IMR-90 (cell line): ENCODE data around the gene ERVK3-1. TPM values are rescaled to one million over a fixed set of nuclear protein-coding genes. Genes with fewer than 3 reads are reported as not detected.

Experiments
- ATAC-seq: fragments of 200-7000 bp; cut with Tn5 transposase; 2 replicates; pipeline ENCODE4 v1.9.1; 2020; ENCODE audit warnings: low read depth, mild to moderate bottlenecking, moderate library complexity
- BruUV-seq: library from RNA; stranded (reverse); fragments of 400-500 nt; replicated peaks from 2 replicates; lab custom pipeline; 2021; lab: Mats Ljungman, UMichigan
- CTCF ChIA-PET: fragments of 300-600 bp; formaldehyde crosslinking; extraction: SDS; loops from one replicate; lab custom pipeline; 2021; ENCODE audit warnings: antibody characterized with exemption; lab: Yijun Ruan, JAX
- POLR2A ChIA-PET: fragments of 300-600 bp; sonication (Branson Sonifier 250); formaldehyde crosslinking; loops from one replicate; lab custom pipeline; 2022; ENCODE audit warnings: antibody characterized with exemption; ENCODE audit not compliant: unreplicated experiment; lab: Charles Lee
- DNase-seq: peaks from one replicate; pipeline ENCODE4 v3.0.0; 2013
- H2AFZ ChIP-seq: replicated peaks from 2 replicates; pipeline ENCODE3; 2013; ENCODE audit warnings: low read length, mild to moderate bottlenecking; ENCODE audit not compliant: poor library complexity
- H2AK5ac ChIP-seq: 2 replicates; pipeline ENCODE4 v1.6.1; 2013; ENCODE audit warnings: low read depth, low read length, inconsistent platforms
- H2AK9ac ChIP-seq: replicated peaks from 2 replicates; pipeline ENCODE3; 2013; ENCODE audit warnings: mild to moderate bottlenecking, low read depth, low read length, moderate library complexity; ENCODE audit not compliant: poor library complexity
- H2BK120ac ChIP-seq: 2 replicates; pipeline ENCODE4 v1.6.1; 2013; ENCODE audit warnings: low read depth, low read length, inconsistent platforms
- H2BK15ac ChIP-seq: 3 replicates; pipeline ENCODE4 v1.6.1; 2013; ENCODE audit warnings: low read depth, low read length, inconsistent platforms
- H2BK20ac ChIP-seq: 2 replicates; pipeline ENCODE4 v1.6.1; 2013; ENCODE audit warnings: low read depth, mild to moderate bottlenecking, inconsistent platforms, low read length, moderate library complexity
- H2BK5ac ChIP-seq: 2 replicates; pipeline ENCODE4 v1.6.1; 2013; ENCODE audit warnings: mild to moderate bottlenecking, low read depth, low read length, inconsistent platforms; ENCODE audit not compliant: poor library complexity, severe bottlenecking
- H3K14ac ChIP-seq: replicated peaks from 2 replicates; pipeline ENCODE4 v1.6.1; 2013; ENCODE audit warnings: low read depth, low read length, inconsistent platforms
- H3K18ac ChIP-seq: 2 replicates; pipeline ENCODE4 v1.6.1; 2013; ENCODE audit warnings: low read depth, low read length, control low read depth
- H3K23ac ChIP-seq: 2 replicates; pipeline ENCODE4 v1.6.1; 2013; ENCODE audit warnings: low read depth, low read length, inconsistent platforms
- H3K27ac ChIP-seq: 2 replicates; pipeline ENCODE4 v1.5.1; 2013; ENCODE audit warnings: mild to moderate bottlenecking, control low read depth, low read length; ENCODE audit not compliant: insufficient read depth
- H3K27me3 ChIP-seq: 2 replicates; pipeline ENCODE4 v1.6.1; 2013; ENCODE audit warnings: low read length; ENCODE audit not compliant: control insufficient read depth, insufficient read depth
- H3K36me3 ChIP-seq: 2 replicates; pipeline ENCODE4 v1.6.1; 2013; ENCODE audit warnings: low read length, mixed read lengths; ENCODE audit not compliant: control insufficient read depth, insufficient read depth
- H3K4ac ChIP-seq: 2 replicates; pipeline ENCODE4 v1.6.1; 2013; ENCODE audit warnings: low read depth, low read length, inconsistent platforms
- H3K4me1 ChIP-seq: 2 replicates; pipeline ENCODE4 v1.6.1; 2013; ENCODE audit warnings: low read length, mixed read lengths; ENCODE audit not compliant: control insufficient read depth, insufficient read depth
- H3K4me2 ChIP-seq: 2 replicates; pipeline ENCODE4 v1.6.1; 2013; ENCODE audit warnings: low read depth, mild to moderate bottlenecking, control low read depth, low read length, moderate library complexity
- H3K4me3 ChIP-seq: 2 replicates; pipeline ENCODE4 v1.5.1; 2013; ENCODE audit warnings: low read depth, mild to moderate bottlenecking, control low read depth, low read length, moderate library complexity; ENCODE audit not compliant: insufficient read depth
- H3K56ac ChIP-seq: 2 replicates; pipeline ENCODE4 v1.6.1; 2013; ENCODE audit warnings: low read length, inconsistent platforms; ENCODE audit not compliant: insufficient read depth; ENCODE audit errors: extremely low read depth
- H3K79me1 ChIP-seq, 2 experiments: 2 replicates each; pipeline ENCODE4 v1.6.1; 2013; ENCODE audit warnings: low read length in 2 of 2, inconsistent platforms in 1 of 2, low read depth in 1 of 2
- H3K9ac ChIP-seq: 2 replicates; pipeline ENCODE4 v1.6.1; 2013; ENCODE audit warnings: low read depth, low read length, control low read depth
- H3K9me1 ChIP-seq: 2 replicates; pipeline ENCODE4 v1.6.1; 2013; ENCODE audit warnings: low read length, inconsistent platforms; ENCODE audit not compliant: insufficient read depth
- H3K9me3 ChIP-seq: 2 replicates; pipeline ENCODE4 v1.6.1; 2013; ENCODE audit warnings: low read length; ENCODE audit not compliant: control insufficient read depth, insufficient read depth
- H4K20me1 ChIP-seq: 2 replicates; pipeline ENCODE4 v1.6.1; 2013; ENCODE audit warnings: low read length, inconsistent platforms; ENCODE audit not compliant: insufficient read depth
- H4K5ac ChIP-seq: 2 replicates; pipeline ENCODE4 v1.6.1; 2013; ENCODE audit warnings: mild to moderate bottlenecking, low read depth, low read length, control low read depth
- H4K8ac ChIP-seq, 2 experiments: 2 replicates each; pipeline ENCODE4 v1.6.1; 2013; ENCODE audit warnings: low read depth in 2 of 2, low read length in 2 of 2, control low read depth in 1 of 2, inconsistent platforms in 1 of 2
- H4K91ac ChIP-seq: 2 replicates; pipeline ENCODE4 v1.6.1; 2013; ENCODE audit warnings: low read depth, low read length, inconsistent platforms; ENCODE audit not compliant: insufficient read depth
- BHLHE40 ChIP-seq: fragments of 150-350 bp; IDR thresholded peaks from 2 replicates; pipeline ENCODE4 v1.6.1; 2016; ENCODE audit warnings: mild to moderate bottlenecking, low read depth, low read length
- CEBPB ChIP-seq: IDR thresholded peaks from 2 replicates; pipeline ENCODE4 v1.6.1; 2012; ENCODE audit warnings: low read depth, low read length, improper control_type of control experiment
- CTCF ChIP-seq: conservative IDR thresholded peaks from 2 replicates; pipeline ENCODE4 v1.5.1; 2012; ENCODE audit warnings: mild to moderate bottlenecking, low read depth, low read length, improper control_type of control experiment
- MXI1 ChIP-seq: IDR thresholded peaks from 2 replicates; pipeline ENCODE4 v1.6.1; 2012; ENCODE audit warnings: low read depth, mild to moderate bottlenecking, low read length, moderate library complexity, borderline replicate concordance
- RCOR1 ChIP-seq: IDR thresholded peaks from 2 replicates; pipeline ENCODE4 v1.6.1; 2012; ENCODE audit warnings: mild to moderate bottlenecking, low read length, improper control_type of control experiment; ENCODE audit not compliant: insufficient replicate concordance
- WGBS, 2 experiments: methylation state at CpG; one replicate each; pipeline versions ENCODE4 v1.1.5 to v1.1.7; 2013; ENCODE audit warnings: missing lambda C conversion rate in 2 of 2; ENCODE audit not compliant: insufficient read length in 1 of 2; ENCODE audit errors: extremely low coverage in 2 of 2; 5-methylcytosine and 5-hydroxymethylcytosine counted together
- dilution Hi-C: fragments of 300-500 bp; cut with HindIII; formaldehyde crosslinking; loops from one replicate; pipeline ENCODE4 v1.14.3; 2018; ENCODE audit warnings: low sequenced_read_pairs; ENCODE audit not compliant: unreplicated experiment
- in situ Hi-C: fragments of 300-500 bp; cut with MboI; formaldehyde crosslinking; loops from 3 replicates; pipeline ENCODE4 v1.14.3; 2019; ENCODE audit warnings: low sequenced_read_pairs, inconsistent platforms, mixed read lengths
- intact Hi-C: fragments of 100-400 bp; cut with micrococcal nuclease; formaldehyde crosslinking; loops from 2 replicates; pipeline ENCODE4 v1.10.0; 2022
- polyA plus RNA-seq, 3 experiments: library from polyadenylated mRNA; depleted of rRNA; stranded (reverse); fragments of >200 nt; gene quantifications; 2 replicates each; pipeline ENCODE4 v1.2.3, GENCODE V29; 2012; ENCODE audit warnings: low replicate concordance in 1 of 3
- total RNA-seq: library from RNA; depleted of rRNA; stranded (reverse); fragments of >200 nt; gene quantifications from 2 replicates; pipeline ENCODE4 v1.2.3, GENCODE V29; 2012

ERVK3-1 gene
- total and polyA plus RNA-seq, 2 of the 4 experiments (the other 2 are of a cell fraction), result 33.0 to 39.3 TPM

DNA sequence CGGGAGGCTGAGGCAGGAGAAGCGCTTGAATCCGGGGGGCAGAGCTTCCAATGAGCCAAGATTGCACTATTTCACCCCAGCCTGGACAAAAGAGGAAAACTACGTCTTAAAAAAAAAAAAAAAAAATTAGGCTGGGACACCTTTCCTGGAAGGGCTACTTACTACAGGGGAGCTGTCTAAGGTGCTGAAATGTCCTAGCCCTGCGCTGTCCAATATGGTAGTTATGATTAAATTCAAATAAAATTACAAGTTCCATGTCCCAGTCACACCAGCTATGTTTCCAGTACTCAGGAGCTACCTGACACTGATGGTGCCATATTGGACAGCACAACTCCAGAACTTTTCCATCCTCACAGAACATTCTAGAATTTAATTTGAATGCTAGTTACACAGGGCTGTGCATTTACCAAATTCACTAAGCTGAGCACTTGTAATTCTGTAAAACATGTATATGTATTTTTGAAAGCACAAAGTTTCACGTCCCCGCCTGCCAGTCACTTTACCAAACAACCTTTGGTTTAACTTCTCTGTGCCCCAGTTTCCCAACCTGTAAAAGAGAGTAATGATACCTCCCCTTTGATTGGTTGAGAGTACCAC lies 12.4 kb downstream of the ERVK3-1 start:
- dilution Hi-C loops, result no loop called here
- Histone ChIP-seq H2BK5ac (no peak overlapping the region), H3K9me3 (no peaks in the 10 kb centered on the region), H3K79me1 (peaks cover 14 to 27% of the 10 kb centered on the region in 2 experiments; a peak in 3 of 4 replicates), H2BK15ac (no peak overlapping the region), H3K18ac (no peak overlapping the region), H3K9ac (no peak overlapping the region), H4K8ac (no peak overlapping the region), H3K56ac (no peak overlapping the region), H3K4me1 (no peaks in the 10 kb centered on the region), H4K5ac (no peak overlapping the region), H3K23ac (no peak overlapping the region), H2BK20ac (no peak overlapping the region), H3K4me2 (no peak overlapping the region), H3K4ac (no peak overlapping the region), H2BK120ac (no peak overlapping the region), H3K36me3 (peaks cover 33% of the 10 kb centered on the region), H2AFZ (no peak overlapping the region), H4K20me1 (peaks cover 28% of the 10 kb centered on the region), H2AK9ac (no peak overlapping the region), H2AK5ac (no peak overlapping the region), H3K14ac (no peak overlapping the region), H3K9me1 (0 out of 2 replicates have a peak, but pooled peaks cover 10% of the 10 kb centered on the region), H3K27ac (no peak overlapping the region), H3K4me3 (no peak overlapping the region), H3K27me3 (no peaks in the 10 kb centered on the region), H4K91ac (no peak overlapping the region)
- no TSS peak for BruUV-seq
- WGBS, 2 experiments, result 71% methylated on average over 3 of the region's 7 CpGs; no CpG with 5 or more reads in 1 of the 2 experiments
- TF ChIP-seq MXI1 (peak; percentile 56; the same call in 1 of the 2 replicates), CTCF (no peak), CEBPB (no peak), RCOR1 (peak; percentile 65), BHLHE40 (no peak)
- peak; percentile 59 for DNase-seq
- ChIA-PET CTCF (no interaction called here), POLR2A (no interaction called here)
- in situ Hi-C loops, result no loop called here
- peak; percentile 89 for ATAC-seq
- intact Hi-C loops, result no loop called here
